NCI-H226 (cell line): ENCODE results near the gene XAB2.

Experiments used
- DNase-seq: peaks from one replicate; pipeline ENCODE4 v3.0.0-alpha.2; 2015

Gene XAB2

GRCh38 chr19:7632340-7633203 is 3.2 kb upstream of the XAB2 start:
- DNase-seq: no peak

GRCh38 chr19:7631577-7631976 is 2.2 kb upstream of the XAB2 start:
- no peak for DNase-seq

- DNase-seq: no peak
Measured at GRCh38 chr19:7628589-7629311, 595 bp downstream of the XAB2 start.

GRCh38 chr19:7627166-7627565 is 2.2 kb downstream of the XAB2 start:
- DNase-seq: no peak

- no peak for DNase-seq
Measured at GRCh38 chr19:7625763-7626372, 3.5 kb downstream of the XAB2 start.

GRCh38 chr19:7624810-7625209 is 4.5 kb downstream of the XAB2 start:
- no peak for DNase-seq

- no peak for DNase-seq
Measured at GRCh38 chr19:7623725-7624603, 5.4 kb downstream of the XAB2 start.

- no peak for DNase-seq
Measured at GRCh38 chr19:7622933-7623685, 6.2 kb downstream of the XAB2 start.

GRCh38 chr19:7620442-7621412 is 8.6 kb downstream of the XAB2 start:
- no peak for DNase-seq

- DNase-seq: no peak
Measured at GRCh38 chr19:7619671-7620441, 9.5 kb downstream of the XAB2 start.

GRCh38 chr19:7618771-7619510 is 10.4 kb downstream of the XAB2 start:
- DNase-seq: peak; percentile 24

- DNase-seq: no peak
Measured at GRCh38 chr19:7618348-7618747, 11.0 kb downstream of the XAB2 start.

- DNase-seq: no peak
Measured at GRCh38 chr19:7617735-7618134, 11.6 kb downstream of the XAB2 start.

- no peak for DNase-seq
Measured at GRCh38 chr19:7617172-7617571, 12.2 kb downstream of the XAB2 start.

- no peak for DNase-seq
Measured at GRCh38 chr19:7614859-7615741, 14.2 kb downstream of the XAB2 start.

GRCh38 chr19:7612282-7613274 is 16.8 kb downstream of the XAB2 start:
- no peak for DNase-seq
